ENCODE data around the gene RAB40A.
"Not testable (repeated sequence)": the region's sequence is repeated elsewhere in the genome, so short reads cannot be mapped to it uniquely, and the experiment has no call there.

The RAB40A gene

DNA sequence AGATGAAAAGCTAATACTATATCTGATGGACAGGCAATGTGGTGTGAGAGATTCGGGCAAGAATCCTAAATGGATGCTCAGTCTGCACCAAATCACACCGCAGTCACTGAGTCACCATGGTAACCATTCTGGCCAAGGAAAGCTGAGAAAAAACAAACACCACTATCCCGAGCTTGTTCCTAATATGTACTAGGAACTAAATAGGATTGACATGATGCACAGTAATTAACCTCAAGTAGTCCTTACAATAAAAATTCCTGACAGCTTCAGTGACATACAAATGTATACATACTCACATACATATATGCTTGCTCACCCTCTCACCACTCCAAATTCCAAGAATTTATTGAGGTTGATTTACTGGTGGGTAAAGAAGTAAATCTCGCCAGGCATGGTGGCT, 1.1 kb upstream of the RAB40A start:
- no peak for DNase-seq

DNA sequence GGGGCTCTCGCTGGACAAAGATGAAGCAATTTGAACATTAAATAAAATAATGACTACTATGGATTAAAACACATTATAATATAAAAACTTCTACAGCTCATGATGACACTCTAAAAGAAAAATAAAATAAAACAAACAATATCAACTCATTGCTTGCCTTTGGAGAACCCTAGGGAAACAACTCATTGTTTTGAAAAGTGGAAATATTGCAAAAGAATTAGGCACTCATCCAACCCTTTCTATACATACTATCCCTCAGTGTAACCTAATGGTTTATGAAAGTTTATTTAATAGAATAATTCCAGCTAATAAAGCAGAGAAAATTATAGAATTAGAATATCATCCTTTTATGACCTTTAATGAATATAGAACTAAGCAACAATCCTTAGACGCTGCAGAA, 718 bp downstream of the RAB40A start:
- DNase-seq, result no peak

DNA sequence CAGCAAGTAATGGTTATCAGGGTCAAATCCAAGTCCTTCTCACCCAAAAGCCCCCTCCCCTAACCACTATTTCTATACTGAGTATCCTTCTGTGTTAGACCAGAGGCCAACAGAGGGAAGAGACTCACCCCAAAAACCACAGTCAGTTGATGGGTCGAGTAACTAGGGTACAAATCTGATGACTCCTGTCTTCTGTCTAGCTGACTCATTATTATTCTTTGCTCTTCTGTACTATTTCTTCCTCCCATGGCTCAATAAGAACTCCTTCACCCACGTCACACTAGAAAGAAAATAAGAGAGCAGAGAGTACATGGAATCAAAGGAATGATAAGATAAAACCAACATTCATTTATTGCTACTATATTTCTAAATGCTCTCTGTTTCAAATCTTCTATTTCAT, 2.0 kb downstream of the RAB40A start:
- DNase-seq, result no peak

DNA sequence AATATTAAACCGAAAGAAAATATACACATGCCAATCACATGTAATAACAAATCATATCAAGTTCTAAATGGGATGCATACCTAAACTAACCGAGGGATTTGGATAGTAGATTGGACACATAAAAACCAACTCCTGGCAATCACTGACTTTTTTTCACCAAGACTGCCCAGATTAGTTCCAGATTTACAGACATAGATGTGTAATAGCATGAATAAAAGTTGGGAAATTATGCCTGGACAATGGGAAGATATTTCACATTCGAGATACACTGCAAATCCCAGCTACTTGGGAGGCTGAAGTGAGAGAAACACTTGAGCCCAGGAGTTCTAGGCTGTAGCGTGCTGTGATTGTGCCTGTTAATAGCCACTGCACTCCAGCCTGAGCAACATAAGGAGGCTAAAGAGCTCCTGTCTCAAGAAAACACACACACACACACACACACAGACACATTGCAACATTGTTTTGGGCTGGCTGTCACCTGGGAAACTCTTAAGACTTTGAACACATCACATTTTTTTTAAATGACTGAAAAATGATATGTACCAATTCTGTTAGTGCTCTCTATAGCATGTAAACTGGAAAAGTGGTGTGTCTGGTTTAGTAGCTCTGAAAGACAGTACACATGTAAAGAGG, 5.7 kb downstream of the RAB40A start:
- no peak for DNase-seq

DNA sequence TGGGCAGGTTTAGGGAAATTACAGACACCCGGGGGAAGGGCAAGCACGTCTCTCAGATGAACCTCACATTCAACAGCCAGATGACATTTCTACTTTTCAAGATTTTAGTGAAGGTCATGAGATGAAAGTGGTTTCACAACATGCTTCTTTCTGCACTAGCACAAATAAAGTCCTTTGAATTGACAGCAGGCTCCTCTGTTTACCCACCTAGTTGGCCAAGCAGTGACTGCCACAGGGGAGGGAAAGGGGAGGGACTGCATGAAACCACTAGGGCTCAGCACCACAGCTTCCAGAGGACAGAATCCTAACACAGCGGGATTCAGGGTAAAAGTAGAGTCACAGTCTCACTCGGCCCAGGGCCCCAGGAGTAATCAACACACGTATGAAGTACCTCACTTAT, 6.2 kb downstream of the RAB40A start:
- DNase-seq, result no peak

DNA sequence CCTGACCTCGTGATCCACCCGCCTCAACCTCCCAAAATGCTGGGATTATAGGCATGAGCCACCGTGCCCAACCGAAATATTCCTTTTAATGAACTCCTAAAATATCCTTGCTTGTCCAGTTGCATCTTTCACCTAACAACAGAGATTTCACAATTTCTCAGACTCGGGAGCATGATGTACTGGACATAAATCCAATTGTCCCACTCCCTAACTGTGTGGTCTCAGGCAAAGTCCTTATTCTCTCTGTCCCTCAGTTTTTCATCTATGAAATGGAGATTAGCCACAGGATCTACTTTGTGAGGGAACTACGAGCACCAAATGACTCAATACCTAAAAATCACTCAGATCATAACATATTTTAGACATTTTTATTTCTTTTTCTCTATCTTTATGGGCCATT, 9.3 kb downstream of the RAB40A start:
- DNase-seq, result no peak

DNA sequence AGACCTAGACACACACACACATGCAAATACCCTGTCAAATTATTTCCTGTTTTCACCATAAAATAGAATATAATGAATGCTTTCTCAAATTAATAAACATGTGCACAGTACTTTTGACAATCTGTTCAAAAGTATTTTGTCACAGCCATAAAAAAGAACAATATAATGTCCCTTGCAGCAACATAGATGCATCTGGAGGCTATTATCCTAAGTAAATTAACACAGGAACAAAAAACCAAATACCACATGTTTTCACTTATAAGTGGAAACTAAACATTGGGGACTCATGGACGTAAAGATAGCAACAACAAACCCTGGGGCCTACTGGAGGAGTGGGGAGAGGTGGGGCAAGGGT, 15.5 kb downstream of the RAB40A start:
- no peak for DNase-seq

DNA sequence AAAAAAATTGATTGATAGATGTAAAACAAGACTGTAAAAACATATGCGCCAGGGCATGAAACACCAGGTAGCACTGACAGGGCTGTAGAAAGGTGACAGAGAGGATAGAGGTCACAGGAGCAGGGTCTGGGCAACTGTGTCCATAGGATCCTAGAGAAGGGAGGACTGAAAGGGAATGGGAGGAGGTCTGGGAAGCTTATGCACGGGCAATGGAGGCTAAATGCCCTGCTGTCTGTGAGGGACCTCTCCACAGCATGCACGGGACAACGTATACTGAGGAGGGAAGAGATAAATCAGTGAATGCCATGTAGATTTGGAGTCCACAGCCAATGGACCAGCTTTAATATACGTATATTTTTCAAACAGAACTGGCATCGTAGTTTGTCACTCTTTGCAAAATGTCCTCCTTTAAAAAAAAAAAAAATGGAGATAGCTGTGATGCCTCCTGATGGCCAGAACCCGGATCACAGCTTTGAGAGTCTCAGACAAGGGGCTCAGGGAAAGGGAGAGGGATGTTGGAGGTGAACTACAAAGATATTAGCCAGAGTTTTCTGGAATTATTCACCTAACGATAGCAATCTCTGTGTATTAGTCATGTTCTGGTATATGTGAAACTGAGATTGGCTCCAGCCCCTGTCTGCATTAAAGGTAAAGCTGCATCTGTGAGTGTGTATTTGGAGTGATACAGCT, 16.0 kb downstream of the RAB40A start:
- no peak for DNase-seq

DNA sequence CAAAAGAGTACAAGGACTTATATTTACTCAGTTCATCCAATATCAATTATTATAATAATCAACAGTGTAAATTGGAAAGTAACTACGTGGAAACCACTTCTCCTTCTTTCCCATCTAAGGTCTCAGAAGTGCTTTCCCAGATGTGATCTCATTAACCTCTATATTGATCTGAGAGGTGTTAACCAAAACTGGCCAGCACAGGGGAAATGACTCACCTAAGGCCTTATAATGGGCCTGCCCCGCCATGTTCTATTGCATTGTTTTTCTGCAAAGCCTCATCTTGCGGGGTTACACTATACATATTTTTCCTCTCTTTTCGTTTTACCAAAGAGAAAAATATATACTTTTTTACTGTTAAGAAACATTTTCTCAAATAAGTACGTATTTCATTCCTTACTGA, 20.5 kb downstream of the RAB40A start:
- no peak for DNase-seq

DNA sequence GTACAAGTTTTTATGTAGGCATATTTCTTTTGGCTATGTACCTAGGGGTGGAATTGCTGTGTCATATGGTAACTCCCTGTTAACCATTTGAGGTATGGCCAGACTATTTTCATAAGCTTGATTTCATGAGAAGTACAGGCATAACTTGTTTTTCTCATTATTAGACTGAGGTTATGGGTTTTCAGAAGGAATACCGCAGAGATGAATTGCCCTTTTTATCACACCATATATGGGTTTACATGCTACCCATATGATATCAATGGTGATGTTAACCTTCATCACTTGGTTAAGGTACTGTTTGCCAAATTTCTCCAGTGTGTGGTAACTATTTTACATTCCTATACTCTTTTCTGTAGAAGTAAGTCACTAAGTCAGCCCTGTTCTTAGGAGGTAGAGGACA, 23.5 kb downstream of the RAB40A start:
- DNase-seq, result no peak

DNA sequence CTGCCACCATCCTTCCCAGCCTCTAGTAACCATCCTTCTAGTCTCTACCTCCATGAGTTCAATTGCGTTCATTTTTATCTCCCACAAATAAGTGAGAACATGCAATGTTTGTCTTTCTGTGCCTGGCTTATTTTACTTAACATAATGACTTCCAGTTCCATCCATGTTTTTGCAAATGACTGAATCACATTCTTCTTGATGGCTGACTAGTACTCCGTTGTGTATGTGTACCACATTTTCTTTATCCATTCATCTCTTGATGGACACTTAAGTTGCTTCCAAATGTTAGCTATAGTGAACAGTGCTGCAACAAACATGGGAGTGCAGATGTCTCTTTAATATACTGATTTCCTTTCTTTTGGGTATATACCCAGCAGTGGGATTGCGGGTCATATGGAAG, 25.7 kb downstream of the RAB40A start:
- DNase-seq, result not testable (repeated sequence)

DNA sequence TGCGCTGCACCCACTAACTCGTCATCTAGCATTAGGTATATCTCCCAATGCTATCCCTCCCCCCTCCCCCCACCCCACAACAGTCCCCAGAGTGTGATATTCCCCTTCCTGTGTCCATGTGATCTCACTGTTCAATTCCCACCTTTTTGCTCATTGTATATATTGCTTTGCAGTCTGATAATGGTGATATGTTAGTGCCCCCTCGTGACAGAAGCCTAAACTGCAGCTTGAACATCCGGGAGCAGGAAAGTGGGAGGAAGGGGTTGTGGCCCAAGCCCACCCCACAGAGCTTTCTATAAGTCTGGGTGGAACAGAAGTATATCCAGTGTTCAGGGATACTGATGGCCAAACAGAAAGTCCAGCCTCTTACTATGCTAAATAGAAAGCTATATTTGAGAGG, 29.6 kb downstream of the RAB40A start:
- DNase-seq, result peak; percentile 15

DNA sequence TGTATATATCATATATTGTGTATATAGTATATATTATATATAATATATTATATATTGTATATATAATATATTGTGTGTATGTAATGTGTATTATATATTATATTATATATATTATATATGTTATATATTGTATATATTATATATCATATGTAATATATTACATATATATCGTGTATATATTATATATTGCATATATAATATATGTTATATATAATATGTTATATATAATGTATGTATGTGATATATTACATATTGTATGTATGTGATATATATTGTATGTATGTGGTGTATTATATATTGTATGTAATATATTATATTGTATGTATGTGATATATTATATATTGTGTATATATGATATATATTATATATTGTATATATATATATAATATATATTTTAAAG, 30.5 kb downstream of the RAB40A start:
- DNase-seq, result no peak

DNA sequence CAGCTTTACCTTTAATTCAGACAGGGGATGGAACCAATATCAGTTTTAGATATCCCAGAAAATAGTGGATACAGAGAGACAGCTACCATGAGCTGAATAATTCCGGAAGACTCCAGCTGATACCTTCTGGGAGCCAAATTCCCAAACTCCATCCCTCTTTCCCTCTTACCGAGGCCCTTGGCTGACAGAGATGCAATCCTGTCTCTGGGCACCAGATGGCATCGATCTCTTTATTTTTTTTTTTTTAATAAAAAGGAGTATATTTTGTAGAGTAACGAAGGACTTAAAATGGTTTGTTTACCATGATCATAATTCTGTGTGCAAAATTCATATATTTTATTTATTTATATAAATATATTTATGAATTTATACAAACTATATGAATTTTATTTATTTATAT, 31.0 kb downstream of the RAB40A start:
- DNase-seq, result no peak

DNA sequence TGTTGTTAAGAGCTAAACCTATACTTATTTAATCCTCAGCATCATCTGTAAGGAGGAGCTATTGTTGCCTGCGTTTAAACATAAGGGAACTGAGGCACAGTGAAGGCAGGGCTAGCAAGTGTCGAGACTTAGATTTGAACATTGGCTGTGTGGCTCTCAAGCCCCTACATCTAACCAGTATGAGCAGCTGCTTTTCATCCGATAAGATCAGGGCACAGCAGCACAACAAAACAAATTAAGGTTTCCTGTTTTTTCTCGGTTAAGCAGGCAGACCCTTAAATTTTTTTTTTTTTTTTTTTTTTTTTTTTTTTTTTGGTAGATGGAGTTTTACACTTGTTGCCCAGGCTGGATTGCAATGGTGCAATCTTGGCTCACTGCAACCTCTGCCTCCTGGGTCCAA, 35.6 kb downstream of the RAB40A start:
- DNase-seq, result no peak

DNA sequence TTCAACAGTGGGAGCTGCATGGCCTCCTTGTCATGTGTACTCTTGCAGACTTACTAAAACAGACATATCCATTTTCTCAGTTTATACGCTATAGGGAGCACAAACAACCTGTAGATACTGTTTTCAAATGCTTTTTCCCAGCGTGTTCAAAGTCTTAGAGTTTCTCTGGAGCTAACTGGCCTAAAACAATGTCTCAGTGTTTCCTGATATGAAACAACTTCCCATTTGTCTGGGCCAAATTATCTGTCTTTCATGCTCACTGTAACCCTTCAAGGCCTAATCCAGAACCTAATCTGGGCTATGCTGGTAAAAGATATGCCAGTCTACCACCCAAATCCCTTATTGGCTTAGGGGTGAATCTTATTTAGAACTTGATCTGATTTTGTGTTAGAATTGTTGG, 38.8 kb downstream of the RAB40A start:
- no peak for DNase-seq

DNA sequence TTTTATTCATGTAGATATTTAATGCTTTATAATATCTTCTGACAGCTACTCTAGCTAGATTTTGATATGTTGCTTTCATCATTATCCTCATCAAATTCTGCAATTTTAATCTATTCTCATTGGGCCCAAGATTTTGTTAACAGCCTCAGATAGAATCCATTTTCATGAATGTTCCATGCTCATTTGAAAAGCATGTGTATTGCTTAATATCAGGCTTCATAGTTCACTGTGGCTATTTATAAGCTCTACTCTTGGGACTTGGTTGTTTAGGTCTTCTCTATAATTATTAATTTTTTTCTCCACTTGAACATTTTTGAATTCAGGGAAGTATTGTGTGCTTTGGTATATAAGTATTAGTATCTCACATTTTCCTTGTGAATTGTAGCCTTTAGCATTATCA, 41.8 kb downstream of the RAB40A start:
- DNase-seq, result no peak

DNA sequence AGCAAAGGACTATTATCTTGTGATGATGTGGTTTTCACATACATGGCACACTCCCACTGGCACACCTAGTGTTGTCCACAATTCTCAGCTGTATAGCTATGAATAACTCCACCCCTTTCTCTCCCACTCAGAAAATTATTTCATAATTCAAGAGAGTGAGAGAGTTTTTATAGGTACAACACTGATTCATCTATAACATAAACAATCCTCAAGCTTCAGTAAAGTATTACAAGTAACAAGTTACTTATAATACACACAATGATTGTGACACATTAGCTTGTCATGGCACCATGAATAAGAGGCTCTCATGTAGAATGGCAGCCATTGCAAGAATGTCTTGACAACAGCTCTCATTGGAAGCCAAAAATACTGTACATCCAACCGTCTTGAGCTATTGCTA, 43.9 kb downstream of the RAB40A start:
- DNase-seq, result no peak

DNA sequence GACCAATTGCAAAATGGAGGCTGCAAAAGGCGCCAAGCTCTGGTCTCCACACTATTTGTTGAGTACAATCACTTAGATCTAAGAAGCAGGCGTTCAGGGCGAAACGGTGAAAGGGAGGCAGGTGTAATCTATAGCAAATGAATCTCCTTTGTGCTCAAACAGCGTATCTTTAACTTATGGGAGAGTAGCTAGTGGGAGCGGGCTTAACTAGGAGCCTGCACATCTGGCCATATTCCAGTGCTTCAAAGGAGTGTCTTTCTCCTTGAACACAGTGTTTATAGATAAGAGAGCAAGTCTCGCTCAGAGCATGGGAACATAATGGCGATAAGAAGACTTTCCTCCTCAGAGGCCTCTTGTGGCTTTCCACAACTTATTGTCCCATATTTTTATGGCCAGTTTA, 49.3 kb downstream of the RAB40A start:
- not testable (repeated sequence) for DNase-seq

DNA sequence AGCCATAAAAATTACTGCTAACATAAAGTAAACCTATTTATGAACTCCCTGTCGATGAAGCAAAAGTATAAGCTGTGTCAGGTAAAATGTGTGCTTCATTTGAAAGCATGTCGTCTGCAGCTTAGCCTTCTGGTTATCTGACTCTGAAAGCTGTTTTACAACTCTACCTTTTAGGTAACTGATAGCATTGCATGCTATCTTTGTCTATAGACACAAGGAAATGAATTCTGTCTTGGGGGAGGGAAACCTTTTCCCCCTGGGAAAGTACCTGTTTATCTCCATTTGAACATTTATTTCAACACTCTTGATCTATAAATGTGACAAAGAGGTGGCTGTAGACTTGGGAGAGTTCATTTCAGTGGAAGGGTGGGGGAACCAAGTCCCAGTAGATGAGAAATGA, 51.4 kb downstream of the RAB40A start:
- DNase-seq, result no peak

DNA sequence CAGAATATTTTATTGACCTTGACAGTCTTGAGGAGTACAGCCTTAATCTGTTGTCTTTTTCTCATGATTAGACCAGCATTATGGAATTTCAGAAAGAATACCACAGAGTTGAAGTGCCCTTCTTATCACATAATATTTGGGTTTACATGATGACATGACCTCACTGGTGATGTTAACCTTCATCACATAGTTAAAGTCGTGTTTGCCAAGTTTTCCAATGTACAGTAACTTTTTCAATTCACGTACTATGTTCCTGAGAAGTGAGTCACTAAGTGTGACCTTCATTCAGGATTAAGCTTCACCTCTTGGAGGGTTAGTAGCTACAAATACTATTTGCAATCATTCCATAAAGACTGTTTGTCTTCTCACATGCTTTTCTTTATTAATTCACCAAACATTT, 52.1 kb downstream of the RAB40A start:
- no peak for DNase-seq

DNA sequence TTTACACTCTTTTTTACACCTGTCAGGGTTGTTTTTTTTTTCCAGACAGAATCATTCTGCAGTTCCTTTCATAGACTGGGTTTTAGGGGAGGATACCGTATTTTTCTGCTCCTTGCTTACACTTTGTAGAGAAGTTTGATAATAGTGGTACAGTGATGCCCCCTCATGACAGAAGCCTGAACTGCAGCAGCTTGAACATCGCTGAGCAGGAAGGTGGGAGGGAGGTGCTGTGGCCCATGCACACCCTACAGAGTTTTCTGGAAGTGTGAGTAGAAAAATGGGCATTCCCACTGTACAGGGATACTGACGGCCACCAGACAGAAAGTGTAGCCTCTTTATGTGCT, 54.5 kb downstream of the RAB40A start:
- peak; percentile 67 for DNase-seq

DNA sequence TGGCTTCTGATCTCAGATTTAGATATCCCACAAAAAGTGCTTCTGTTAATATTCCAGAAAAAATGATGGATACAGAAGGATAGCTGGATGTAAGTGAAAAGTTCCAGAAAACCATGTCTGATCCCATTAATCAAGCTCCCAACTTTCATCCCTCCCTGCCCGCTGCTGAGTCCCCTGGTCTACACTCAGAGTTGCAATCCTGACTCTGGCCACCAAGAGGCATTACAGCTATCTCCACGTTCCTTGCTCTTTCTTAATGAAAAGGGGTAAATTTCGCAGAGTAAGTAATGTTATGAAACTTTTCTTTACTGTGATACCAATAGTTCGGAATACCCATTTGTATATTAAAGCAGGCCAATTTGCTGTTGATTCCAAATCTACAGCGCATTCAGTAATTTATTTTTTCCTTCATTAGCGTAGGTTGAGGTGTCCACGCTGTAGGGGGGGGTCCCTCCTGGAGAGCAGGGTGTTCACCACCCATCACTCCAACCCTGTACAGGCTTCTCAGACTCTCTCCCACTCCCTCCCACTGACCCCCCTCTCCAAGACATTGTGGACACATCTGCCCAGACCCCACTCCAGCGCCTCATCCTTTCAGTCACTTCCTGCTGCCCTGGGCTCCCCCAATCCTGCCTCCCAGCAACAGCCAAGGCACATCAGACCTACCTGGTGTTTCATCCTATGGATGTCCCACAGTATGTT, 55.1 kb downstream of the RAB40A start:
- DNase-seq, result peak; percentile 15

DNA sequence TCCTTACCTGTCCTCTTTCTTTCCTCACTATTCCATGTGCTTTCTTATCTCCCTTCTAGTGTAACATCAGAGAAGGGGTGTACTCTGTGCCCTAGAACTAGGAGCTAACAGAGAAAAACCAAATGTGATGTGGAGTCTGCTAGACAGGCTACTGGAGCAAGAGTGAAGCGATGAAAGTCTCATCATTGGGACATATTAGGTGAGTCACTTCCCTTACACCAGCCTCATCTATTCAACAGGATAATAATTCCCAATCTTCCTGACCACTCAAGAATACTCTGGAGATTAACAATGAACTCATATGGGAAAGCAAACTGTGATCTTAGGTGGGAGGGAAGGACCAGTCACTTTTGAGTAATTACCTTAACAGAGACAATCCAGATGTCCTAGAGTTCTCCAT, 58.1 kb downstream of the RAB40A start:
- DNase-seq, result no peak
